ENCODE data around the gene DGCR6L. TPM values are rescaled to one million over a fixed set of nuclear protein-coding genes. Genes with fewer than 3 reads are reported as not detected.
"Not testable (repeated sequence)": the region's sequence is repeated elsewhere in the genome, so short reads cannot be mapped to it uniquely, and the experiment has no call there.

DGCR6L gene
- total RNA-seq, 4 donors from 2014 or later: 56.2 to 81.0 (median 79.3) TPM

DNA sequence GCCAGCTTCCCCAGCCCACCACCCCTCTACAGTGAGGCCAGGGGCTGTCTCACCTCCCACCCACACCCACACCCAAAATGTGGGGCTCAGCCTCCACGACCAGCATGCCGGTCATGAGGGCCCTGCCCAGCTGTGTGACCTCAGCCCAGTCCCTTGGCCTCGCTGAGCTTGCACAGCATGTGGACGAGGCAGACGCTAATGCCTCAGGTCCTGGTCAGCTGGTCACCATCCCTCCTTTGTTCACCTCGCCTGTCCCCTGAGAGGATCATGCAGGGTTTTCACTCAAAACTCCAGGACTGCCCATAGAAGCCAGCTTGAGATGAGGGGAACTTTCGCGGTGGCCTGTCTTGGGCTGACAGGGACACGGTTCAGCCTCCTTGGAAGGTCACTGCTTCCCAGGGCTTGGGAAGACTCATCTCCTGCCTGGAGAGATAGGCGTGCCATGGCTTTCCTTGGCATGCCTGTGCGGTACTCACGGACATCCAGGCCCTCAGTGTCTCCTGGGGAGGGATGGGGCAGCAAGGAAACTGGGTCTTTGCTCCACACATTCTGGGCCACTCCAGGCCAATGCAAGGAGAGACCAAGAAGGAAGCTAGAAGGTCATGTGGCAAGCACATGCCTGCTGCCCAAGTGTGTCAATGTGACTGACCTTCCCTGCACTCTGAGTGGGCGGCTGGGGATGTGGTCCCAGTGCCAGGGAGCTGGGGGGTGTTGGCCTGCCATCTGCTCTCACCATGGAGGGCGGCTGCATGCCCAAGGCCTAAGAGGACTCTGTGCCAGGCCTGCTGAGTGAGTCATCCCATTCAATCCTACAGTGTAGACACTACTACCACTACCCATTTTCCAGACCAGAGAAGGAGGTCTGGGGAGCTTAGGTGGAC lies 48.5 kb downstream of the DGCR6L start:
- DNase-seq (ENCODE audit: low spot score in 2 of 2): no peak
- 63 to 83% methylated on average over 6 to 12 of the region's 14 CpGs for WGBS, 2 donors
- TF ChIP-seq, protein P1, sequence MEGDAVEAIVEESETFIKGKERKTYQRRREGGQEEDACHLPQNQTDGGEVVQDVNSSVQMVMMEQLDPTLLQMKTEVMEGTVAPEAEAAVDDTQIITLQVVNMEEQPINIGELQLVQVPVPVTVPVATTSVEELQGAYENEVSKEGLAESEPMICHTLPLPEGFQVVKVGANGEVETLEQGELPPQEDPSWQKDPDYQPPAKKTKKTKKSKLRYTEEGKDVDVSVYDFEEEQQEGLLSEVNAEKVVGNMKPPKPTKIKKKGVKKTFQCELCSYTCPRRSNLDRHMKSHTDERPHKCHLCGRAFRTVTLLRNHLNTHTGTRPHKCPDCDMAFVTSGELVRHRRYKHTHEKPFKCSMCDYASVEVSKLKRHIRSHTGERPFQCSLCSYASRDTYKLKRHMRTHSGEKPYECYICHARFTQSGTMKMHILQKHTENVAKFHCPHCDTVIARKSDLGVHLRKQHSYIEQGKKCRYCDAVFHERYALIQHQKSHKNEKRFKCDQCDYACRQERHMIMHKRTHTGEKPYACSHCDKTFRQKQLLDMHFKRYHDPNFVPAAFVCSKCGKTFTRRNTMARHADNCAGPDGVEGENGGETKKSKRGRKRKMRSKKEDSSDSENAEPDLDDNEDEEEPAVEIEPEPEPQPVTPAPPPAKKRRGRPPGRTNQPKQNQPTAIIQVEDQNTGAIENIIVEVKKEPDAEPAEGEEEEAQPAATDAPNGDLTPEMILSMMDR (IDR thresholded peaks at IDR 0.05): no peak
- TF ChIP-seq POLR2A (IDR thresholded peaks at IDR 0.05): no peak
- intact Hi-C loops (cut with DNase I; ENCODE audit: low total_unique reads): no loop called here
- H3K4me3 ChIP-seq (ENCODE audit: low read depth, poor library complexity, severe bottlenecking): no peak overlapping the region

DNA sequence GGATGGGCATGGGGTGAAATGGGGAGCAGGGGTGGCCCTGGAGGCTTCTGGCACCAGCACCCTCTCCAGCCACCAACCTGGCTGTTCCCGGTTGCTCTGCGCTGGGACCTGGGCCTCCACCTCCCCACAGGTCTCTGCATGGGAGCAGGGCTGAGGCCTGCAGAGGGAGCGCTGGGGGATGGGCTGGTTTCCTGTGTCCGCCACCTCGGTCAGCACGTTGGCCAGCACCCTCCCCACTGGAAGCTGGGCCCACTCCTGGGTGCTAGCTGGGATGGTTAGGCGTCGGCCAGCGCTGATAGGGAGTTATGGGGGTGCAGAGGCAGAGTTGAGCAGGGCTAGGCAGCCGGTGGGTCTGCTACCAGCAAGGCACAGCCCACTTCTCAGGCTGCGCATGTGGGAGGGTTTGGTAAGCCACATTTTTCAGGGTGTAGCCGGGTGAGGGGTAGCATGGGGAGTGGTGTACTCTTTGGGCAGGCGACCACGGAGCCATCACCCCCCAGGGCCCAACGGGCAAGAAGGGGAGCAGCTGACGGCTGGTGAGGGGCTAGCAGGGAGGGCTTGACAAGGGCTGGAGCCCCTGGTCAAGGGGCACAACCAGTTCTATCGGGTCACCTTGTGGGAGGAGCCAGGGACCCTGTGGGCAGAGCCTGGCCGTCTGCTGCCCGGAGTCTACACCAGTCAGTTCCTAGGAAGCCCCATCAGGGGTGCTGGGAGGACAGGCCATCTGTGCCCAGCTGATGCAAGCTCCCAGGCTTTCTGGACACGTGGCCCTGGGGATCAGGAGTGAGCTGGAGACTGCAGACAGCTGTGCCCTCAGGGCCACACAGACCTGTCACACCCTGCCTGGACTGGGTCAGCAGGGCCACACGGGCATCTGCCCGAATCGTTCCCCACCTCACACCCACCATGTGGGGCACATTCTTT lies 49.4 kb downstream of the DGCR6L start:
- intact Hi-C loops (cut with DNase I; ENCODE audit: low total_unique reads); DNase-seq (ENCODE audit: low spot score in 2 of 2); H3K4me3 ChIP-seq (ENCODE audit: low read depth, poor library complexity, severe bottlenecking): not testable (repeated sequence)
- WGBS, 2 donors: 85 to 87% methylated on average over 13 to 16 of the region's 23 CpGs

- 85 to 86% methylated on average over 7 of the region's 8 CpGs for WGBS, 2 donors
- H3K4me3 ChIP-seq (ENCODE audit: low read depth, poor library complexity, severe bottlenecking); intact Hi-C loops (cut with DNase I; ENCODE audit: low total_unique reads); DNase-seq (ENCODE audit: low spot score in 2 of 2): not testable (repeated sequence)
These were observed 50.2 kb downstream of the DGCR6L start for GRCh38 chr22:20269673-20270072.

DNA sequence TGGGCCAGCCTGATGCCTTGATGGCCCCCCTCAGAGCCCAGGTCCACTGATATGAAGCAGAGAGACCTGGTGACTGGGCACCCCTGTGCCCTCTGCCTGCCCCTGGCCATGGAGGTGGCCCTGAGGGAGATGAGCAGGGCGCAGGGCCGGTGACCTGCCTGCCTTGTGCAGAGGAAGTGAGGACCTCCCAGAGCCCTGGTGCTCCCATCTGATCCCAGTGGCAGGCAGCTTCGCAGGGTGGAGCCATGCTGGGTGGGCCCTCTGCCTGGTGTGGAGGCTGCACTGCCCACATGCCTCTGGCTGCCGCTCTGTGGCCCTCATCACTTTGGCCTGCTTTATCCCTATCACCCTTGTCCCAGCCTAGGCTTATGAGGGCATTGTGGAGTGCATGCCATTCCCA lies 50.7 kb downstream of the DGCR6L start:
- DNase-seq (ENCODE audit: low spot score in 2 of 2); H3K4me3 ChIP-seq (ENCODE audit: low read depth, poor library complexity, severe bottlenecking); intact Hi-C loops (cut with DNase I; ENCODE audit: low total_unique reads): not testable (repeated sequence)
- WGBS, 2 donors: 83 to 93% methylated on average over 4 of the region's 4 CpGs

- TF ChIP-seq POLR2A (IDR thresholded peaks at IDR 0.05): no peak
- TF ChIP-seq, protein P1 (IDR thresholded peaks at IDR 0.05): no peak
- peak within 1 kb of the TSS; percentile 24 for H3K4me3 ChIP-seq (ENCODE audit: low read depth, poor library complexity, severe bottlenecking)
- intact Hi-C loops (cut with DNase I; ENCODE audit: low total_unique reads): no loop called here
- WGBS, 2 donors: 14 to 65% methylated on average over 13 to 17 of the region's 58 CpGs
- DNase-seq (ENCODE audit: low spot score in 2 of 2): no peak
These were observed 51.4 kb downstream of the DGCR6L start, which contains the start of gene RTN4R for GRCh38 chr22:20268279-20269012. Gene RTN4R (minus strand): TSS chr22:20268318. CDS start chr22:20268092, 226 bp downstream.

- TF ChIP-seq, protein P1 (IDR thresholded peaks at IDR 0.05): no peak
- TF ChIP-seq POLR2A (IDR thresholded peaks at IDR 0.05): no peak
- DNase-seq (ENCODE audit: low spot score in 2 of 2): no peak
- intact Hi-C loops (cut with DNase I; ENCODE audit: low total_unique reads): no loop called here
- H3K4me3 ChIP-seq (ENCODE audit: low read depth, poor library complexity, severe bottlenecking): peak overlapping the region; percentile 24
- 1 to 4% methylated on average over 18 to 54 of the region's 101 CpGs for WGBS, 2 donors
These were observed 52.2 kb downstream of the DGCR6L start for GRCh38 chr22:20267441-20268278.

- DNase-seq (ENCODE audit: low spot score in 2 of 2); H3K4me3 ChIP-seq (ENCODE audit: low read depth, poor library complexity, severe bottlenecking); intact Hi-C loops (cut with DNase I; ENCODE audit: low total_unique reads): not testable (repeated sequence)
- 28 to 36% methylated on average over 18 to 21 of the region's 33 CpGs for WGBS, 2 donors
These were observed 53.0 kb downstream of the DGCR6L start for GRCh38 chr22:20266667-20267440.

DNA sequence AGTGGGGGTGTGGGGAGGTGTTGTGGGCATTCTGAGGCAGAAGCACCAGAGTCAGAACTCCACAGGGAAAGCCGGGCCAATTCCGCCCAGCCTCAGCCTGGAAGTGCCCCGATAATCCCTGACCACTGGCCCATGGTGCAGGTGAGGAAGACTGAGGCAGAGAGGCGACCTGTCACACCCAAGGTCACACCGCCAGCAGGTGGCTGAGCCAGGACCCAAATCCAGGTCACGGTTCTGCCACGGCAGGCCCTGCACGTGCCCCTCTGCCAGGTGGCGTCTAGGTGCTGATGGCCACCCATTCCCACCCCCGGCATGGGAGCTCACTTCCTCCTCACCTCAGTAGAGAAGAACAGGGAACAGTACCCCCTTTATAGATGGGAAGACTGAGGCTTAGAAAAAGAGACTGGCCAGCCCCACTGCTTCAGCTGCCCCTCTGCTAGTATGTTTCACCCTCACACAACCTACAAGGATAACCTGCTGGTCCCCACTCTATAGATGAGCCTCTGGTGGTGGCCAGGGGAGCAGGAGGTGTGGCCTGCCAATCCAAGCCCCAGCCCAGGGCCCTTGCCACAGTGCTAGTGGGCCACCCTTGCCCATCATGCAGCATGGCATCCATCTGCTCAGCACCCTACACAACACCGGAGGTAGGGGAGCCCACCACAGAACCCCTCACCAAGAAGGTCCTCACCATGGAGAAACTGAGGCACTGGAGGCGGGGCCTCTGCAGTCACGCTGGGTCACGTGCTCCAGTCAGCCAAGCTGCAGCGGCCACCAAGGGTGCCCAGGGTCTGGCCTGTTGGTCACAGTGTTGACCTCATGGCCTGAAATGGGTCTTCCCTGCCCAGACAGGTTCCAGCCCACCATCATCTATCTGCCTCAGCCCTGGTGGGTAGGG lies 53.8 kb downstream of the DGCR6L start:
- intact Hi-C loops (cut with DNase I; ENCODE audit: low total_unique reads); DNase-seq (ENCODE audit: low spot score in 2 of 2); H3K4me3 ChIP-seq (ENCODE audit: low read depth, poor library complexity, severe bottlenecking): not testable (repeated sequence)
- WGBS, 2 donors: 92 to 100% methylated on average over 6 to 10 of the region's 15 CpGs

All from lower leg skin (tissue), 4 donors.